NCI-H187 treated with DMSO at 0.1 percent for 48 hours (cell line): ENCODE results near the gene SCEL.
"Not testable (repeated sequence)": the region's sequence is repeated elsewhere in the genome, so short reads cannot be mapped to it uniquely, and the experiment has no call there.

ENCODE experiments used
- DNase-seq: peaks from one replicate; lab custom pipeline; 2025; lab: John Stamatoyannopoulos, UW

Gene SCEL, protein sequence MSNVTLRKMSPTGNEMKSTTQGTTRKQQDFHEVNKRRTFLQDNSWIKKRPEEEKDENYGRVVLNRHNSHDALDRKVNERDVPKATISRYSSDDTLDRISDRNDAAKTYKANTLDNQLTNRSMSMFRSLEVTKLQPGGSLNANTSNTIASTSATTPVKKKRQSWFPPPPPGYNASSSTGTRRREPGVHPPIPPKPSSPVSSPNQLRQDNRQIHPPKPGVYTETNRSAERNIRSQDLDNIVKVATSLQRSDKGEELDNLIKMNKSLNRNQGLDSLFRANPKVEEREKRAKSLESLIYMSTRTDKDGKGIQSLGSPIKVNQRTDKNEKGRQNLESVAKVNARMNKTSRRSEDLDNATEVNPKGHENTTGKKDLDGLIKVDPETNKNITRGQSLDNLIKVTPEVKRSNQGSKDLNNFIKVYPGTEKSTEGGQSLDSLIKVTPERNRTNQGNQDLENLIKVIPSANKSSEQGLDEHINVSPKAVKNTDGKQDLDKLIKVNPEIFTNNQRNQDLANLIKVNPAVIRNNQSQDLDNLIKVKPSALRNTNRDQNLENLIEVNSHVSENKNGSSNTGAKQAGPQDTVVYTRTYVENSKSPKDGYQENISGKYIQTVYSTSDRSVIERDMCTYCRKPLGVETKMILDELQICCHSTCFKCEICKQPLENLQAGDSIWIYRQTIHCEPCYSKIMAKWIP

DNA sequence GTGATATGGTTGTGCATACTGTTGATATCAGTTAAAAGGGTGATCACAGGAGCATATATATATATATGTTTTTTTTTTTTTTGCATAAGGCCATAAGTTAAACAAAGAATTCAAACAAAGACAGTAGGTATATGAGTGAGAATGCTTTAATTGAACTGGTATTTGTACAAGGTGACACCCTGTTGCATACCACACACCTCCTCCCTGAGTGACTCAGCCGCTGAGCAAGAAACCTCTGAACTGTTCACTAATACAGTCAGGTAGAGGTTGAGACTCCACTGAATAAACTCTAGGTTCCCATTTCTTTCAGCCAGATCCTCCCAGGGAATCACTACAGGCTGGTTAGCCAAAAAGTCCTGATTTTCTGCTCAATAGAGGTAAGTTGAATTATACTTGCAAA lies at the start of gene SCEL:
SCEL (plus strand) TSS at position 259 of the 400 bp plus-strand sequence. CDS start 20,170 bp downstream, outside the sequence.
- DNase-seq: no peak

DNA sequence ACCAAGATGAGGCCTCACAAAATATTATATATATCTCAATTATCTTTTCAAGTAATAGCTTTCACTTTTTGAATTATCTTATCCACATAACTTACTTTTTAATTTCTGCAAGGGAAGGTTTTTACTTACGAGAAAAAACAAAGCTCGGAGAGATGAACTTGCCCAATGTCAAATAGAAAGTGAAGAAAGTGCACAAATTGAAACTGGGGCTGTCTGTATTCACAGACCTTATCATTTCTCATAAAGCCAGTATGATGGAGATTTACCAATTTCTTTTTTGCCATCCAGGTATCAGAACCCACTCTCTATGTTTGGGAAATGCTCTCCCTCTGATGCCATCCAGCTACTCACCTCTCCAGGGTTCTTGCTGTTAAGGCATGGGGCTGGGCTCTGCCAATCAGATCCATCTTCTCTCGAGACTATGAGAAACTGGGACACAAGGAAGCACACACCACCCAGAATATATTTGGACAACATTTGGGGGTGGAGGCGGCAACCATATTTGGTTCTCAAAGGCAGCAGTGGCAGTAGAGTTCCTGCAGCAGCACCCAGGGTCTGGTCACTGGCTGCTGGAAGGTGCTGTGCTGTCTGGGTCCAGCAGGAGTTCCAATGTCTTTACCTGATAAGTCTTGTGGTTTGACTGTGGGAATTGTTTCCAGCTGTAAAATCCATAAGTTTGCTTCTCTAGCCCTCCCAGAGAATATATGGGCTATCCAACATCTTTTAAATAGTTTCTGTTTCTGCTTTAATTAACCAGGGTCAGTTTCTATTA lies 45.8 kb upstream of the SCEL start:
- DNase-seq: no peak

DNA sequence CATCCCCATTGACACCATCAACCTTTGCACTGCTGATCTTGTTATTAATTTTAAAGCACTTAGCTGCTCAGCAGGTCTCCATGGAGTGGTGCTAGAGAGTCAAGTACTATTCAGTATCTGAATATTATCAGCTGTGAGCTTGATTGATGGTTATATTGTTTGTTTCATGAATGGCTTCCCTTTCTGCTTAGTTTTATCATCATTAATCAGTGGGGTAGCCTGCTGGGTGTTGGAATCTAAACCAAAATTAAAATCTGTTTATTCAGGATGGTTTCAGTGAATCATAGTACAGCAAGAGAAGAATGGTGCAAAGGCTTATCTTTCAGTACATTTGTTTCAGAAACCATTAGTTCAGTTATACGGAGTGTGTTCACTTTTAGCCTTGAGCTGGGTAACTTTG lies 42.5 kb upstream of the SCEL start:
- no peak for DNase-seq

DNA sequence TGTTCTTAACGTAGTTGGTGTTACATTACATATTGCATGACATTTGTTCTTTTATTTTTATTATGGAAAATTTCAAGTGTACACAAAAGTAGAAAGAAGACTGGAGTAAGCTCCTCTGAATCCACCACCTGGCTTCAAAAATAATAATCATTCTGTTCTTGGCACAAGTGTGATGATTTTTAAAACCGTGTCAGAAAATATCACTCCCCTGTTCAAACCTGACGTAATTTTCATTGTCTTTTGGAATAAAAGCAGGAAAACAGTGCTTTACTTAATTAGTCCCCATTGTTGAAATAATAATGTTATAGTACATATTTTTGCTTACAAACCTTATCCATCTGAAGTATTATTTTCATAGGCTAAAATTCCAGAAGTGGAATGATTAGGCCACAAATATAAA lies 41.3 kb upstream of the SCEL start:
- DNase-seq: no peak

DNA sequence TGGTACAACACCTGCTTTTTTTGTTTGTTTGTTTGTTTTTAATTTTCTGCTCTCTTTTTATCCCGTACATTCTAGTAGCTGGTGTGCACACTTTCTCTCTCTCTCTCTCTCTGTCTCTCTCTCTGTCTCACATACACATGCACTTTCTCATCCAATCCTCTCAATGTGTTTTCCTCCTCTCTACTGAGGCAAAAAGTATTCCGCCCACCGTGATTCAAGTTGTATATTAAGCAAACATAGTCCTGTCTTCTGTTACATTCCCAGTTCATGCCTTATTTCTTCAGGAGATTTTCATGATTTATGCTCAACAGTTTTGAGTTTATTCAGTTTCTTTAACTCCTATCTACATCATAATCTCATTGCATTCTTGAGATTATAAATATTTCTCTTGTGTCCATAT lies 38.2 kb upstream of the SCEL start:
- DNase-seq: no peak

DNA sequence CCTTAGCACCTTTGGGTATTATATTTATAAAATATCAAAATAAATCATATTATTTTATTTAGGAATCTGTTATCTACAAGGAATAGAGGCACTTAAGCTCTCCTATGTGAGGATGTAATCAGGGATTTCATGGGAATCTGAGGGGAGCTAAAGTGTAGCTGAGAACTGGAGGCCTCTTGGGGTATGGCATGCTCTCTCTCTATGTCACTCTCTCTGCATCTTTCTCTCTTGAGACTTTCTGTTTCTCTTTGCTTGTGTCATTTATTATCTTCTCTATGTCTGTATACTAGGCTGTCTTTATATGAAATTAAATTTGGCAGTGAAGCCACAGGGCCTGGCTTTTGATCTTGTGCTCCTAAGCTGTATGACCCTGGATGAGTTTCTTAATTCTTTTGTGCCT lies 37.7 kb upstream of the SCEL start:
- DNase-seq: no peak

DNA sequence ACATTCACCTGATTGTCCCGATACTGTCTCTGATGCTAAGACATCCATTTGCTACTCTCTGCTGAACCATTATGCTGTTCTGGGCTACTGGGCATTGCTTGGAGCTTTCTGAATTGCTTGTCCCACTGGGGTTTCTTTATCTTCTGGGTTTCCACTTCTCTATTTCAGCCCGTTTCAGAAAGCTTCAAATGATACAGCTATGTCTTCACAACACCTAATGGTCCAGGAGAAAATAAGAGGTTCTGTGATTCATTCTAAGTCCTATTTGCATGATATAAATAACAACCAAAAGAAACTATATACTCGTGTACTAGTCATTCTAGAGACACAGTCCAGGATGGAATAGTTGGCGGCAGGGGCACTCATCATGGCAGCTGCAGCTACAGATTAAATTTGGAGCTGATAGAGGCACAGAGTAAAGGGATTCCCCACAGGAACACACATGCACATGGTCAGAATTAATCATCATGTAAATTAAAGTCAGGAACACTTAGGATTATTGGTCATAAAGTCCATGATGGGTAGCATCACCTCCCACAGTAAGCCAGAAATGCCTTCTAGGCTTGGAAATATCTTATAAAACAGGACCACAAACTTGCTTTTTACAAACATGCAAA lies 33.3 kb upstream of the SCEL start:
- no peak for DNase-seq

DNA sequence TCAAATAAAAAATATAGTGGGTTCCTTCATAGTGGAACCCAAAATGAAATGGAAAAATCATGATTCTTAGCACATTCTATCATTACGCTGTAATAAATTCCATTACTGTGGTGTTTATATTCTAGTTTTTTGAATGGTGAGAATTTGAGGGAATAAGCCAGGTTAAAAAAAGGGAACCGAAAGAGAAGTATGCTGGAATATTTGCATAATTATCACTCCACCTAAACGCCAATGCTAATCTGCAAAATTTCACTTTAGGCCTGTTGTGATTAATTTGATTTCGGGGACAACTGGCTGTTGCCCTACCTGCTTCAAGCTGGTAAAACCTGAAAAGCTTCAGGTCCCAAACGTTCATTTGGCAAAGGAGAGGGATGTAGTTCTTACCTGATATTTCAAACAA lies 32.1 kb upstream of the SCEL start:
- DNase-seq: no peak

DNA sequence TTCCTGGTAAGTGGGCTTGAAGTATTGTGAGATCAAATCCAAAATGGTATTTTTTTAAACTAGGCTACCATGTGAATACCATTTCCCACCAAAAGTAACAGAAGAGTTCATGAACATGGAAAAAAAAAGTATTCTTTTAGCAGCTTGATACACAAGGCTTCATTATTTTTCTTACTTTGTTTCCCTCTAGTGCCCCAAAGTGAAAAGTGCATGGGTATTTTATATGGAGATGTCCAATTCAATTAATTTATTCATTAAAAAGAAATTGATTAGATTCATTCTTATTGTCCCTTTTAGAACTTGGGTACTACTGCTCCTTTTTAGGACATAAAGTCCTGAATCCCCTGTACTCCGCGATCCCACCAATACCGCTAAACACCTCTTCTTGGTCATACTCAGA lies 28.6 kb upstream of the SCEL start:
- DNase-seq: no peak

DNA sequence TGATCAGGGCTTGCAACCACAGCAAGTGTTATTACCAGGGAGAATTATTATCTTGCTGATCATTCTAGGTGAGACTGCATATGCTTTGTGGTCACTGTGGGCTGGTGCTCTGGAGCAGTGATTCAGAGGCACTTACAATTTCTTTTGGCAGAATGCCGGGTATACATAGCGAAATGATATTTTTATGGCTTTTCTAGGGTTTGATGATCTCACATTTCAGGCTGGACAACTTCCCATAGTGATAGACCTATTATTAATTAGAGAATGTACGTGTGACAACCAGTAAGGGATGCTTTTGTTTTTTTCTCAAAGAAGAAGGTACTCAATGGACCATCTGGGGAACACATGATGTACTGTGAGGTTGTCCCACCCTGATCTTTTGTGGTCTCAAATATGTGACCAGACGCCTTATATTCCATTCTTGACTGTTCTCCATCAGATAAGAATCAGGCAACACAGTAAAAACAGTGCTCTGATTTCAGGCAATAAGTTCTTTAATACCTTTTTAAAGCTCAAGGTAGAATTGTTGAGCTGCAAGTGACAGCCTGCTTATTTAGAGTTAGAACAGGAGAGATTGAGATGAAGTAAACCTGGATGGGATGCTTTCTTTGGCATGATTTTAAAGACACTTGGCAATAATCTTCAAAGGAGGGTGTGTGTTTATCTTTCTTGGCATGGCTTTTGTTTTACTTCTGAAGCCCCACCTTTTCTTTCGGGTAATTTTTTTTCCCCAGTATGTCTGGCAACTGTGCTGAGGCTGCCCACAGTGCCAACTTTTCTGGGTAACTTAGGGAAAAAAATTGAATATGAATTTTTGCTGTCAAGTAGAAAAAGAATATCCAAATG lies 27.4 kb upstream of the SCEL start:
- DNase-seq: no peak

DNA sequence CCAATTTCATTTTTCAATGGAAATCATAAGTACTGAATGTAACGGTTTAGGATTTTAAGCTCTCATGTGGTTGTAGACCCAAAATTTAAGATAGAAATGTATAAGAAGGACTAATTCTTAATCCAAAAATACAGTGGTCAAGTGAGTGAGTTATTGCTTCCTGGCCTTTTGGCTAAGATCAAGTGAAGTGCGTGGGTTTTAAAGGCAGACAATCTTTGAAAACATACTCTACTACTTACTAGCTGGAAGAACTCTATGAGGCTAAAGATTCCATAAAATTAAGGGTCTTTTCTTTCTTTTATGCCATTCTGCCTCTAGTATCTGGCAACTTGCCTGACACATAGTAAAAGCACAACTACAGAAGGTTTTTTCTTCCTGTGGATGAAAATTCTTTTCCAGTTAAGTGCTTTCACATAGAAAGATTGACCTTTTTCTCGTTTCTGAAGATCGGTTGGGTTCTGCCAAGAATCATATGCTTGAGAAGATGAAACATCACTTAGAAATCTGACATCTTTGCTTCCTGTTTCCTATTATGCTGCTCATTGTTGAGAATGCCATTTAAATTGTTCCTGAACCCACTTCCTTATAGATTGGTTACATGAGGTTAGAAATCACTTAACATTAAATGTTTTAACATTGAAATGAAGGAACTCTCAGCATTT lies 26.4 kb upstream of the SCEL start:
- no peak for DNase-seq

DNA sequence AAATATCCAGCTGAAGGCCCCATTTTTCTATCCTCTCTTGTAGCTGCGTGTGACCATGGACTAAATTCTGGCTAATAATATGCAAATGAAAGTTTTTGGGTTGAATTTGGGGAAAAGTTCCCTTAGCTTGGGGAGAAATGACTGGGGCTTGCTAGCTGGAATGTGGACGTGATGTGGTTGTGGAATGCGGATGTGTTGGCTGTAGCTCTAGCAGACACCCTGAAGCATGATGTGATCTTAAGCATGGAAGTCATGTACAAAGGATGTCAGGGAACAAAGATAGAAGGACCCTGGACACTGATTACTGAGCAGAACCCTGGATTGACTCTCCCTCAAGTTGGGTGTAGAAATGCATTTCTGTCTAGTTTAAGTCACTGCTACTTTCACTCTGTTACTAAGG lies 25.4 kb upstream of the SCEL start:
- no peak for DNase-seq

DNA sequence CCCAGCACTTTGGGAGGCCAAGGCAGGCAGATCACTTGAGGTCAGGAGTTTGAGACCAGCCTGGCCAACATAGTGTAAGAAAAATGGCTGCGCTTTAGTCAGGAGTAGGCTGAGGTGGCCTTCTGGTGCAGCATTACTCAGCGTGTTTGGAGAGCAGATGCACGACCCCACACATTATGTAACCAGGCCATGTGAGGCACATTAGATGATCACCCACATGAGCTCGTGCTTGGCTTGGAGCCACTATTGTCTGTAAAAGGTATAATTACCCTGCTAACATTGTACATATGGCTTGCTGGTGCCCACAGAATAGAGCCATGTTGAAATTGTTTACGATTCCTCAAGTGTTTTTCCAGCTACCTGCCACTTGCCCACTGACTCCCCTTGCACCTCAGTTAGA lies 24.0 kb upstream of the SCEL start:
- no peak for DNase-seq

DNA sequence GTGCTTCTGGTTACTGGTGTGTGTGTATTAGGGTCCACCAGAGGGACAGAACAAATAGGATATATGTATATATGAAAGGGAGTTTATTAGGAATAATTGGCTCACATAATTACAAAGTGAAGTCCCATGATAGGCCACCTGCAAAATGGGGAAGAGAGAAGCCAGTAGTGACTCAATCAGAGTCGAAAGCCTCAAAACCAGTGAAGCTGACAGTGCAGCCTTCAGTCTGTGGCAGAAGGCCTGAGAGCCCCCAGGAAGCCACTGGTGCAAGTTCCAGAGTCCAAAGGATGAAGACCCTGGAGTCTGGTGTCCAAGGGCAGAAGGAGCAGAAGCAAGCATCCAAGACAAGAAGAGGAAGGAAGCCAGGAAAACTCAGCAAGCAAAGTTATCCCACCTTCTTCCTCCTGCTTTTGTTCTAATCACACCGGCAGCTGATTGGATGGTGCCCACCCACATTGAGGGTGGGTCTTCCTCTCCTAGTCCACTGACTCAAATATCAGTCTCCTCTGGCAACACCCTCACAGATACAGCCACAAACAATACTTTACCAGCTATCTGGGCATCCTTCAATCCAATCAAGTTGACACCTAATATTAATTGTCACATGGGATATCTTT lies 21.7 kb upstream of the SCEL start:
- DNase-seq: no peak

DNA sequence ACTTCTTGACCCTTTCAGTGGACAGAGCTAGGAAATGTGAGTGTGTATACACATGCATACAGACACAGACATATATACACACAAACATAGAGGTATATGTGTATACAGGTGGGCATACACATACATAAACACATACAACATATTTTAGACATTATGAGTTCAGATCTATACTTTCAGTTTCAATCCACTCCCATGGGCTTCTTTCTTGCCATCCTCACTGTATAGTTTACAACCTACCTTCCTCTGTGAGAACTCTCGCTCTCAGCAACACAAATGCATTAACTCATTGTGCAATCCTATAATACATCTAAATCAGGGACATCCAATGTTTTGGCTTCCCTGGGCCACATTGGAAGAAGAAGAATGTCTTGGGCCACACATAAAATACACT lies 21.2 kb upstream of the SCEL start:
- no peak for DNase-seq

DNA sequence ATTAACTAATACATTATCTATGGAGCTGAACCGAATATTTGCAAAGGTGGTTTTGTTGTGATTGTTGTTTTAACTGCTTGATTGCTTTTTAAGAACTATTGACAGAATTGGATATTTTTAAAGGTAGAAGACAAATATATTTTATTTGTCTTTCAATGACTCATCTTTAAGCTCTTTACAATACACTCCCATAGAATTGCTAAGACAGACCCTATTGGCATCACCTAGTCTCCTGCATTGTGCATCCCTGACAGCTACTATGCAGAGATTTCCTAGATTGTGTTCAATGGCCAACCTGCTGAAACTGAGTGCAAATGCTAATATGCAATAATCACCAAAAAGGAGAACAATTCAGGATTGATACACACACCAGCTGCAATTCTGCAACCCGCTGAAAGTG lies 19.7 kb upstream of the SCEL start:
- DNase-seq: no peak

DNA sequence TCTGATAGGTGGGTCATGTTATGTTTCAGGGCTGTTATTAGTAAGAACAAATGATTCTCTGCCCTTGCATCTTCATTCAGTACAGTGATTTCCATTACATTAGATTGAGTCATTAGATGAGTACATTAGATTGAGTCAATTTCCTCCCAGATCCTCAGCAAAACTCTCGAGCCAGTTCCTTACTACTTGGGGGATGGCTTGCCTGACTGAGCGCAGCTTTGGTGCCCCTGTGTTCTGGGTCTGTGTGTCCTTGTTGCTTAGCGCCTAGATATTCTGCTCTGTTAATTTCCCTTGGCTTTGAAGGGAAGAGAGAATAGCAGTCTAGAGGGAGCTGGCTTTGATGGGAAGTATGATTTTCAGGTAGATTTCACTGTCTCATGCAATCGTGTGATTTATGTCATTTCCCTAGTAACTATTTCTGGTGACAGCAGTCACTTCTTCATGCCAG lies 19.1 kb upstream of the SCEL start:
- no peak for DNase-seq

DNA sequence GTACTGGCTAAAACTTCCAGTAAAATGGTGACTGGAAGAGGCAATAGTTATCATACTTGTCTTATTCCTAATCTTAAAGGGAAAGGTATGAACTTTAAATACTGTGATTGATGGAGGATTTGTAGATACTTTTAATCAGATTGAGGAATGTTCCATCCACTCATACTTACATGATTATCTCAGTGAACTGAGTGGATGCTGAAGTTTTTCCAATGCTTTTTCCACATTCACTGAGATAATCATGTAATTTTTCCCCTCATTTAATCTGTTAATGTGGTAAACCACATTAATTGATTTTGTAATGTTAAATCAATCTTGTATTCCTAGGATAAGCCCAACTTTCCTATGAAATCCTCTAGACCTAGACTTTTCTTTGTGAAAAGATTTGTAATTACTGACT lies 17.2 kb upstream of the SCEL start:
- DNase-seq: no peak

DNA sequence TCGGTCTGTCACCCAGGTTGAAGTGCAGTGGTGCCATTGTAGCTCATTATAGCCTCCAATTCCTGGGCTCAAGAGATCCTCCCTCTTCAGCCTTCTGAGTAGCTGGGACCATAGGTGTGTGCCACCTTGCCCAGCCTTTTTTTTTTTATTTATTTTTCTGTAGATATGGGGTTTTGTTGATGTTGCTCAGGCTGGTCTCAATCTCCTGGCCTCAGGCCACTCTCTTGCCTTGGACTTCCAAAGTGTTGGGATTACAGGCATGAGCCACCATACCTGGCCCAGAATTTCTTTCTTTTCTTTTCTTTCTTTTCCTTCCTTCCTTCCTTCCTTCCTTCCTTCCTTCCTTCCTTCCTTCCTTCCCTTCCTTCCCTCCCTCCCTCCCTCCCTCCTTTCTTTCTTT lies 16.1 kb upstream of the SCEL start:
- DNase-seq: not testable (repeated sequence)

DNA sequence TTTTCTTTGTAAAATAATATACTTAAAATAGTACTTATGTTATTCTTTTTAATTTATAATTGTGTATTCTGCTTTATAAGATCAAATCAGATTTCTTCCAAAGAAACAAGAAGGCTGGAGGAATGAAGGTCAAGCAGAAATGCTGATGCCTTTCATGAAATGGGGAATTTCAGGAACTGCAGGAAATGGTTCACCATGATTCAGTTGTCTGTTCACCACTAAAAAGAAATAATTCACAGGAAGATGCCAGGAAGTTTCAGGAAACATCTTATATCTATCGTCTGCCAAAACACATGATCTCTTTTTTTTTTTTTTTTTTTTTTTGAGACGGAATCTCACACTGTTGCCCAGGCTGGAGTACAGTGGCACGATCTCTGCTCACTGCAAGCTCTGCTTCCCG lies 15.7 kb upstream of the SCEL start:
- DNase-seq: no peak

DNA sequence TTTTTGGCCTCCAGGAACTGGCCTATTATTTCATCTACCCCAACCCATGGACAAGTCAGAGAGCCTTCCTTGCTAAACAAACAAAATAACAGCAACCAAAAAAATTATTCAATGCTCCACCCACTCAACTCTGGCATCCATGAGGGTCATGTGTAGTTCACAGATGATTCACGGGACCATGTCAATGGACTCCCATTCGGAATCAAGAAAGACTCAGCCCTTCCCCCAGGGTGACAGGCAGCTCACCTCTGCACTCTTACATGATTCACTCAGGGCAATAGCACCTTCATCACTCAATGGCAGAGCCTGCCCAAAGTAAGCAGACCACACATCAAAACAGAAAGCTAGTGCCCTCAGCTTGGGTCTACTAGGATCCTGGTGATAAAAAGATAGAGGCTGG lies 14.3 kb upstream of the SCEL start:
- no peak for DNase-seq
